ENCODE results near the gene SS18L1.

SS18L1 gene

DNA sequence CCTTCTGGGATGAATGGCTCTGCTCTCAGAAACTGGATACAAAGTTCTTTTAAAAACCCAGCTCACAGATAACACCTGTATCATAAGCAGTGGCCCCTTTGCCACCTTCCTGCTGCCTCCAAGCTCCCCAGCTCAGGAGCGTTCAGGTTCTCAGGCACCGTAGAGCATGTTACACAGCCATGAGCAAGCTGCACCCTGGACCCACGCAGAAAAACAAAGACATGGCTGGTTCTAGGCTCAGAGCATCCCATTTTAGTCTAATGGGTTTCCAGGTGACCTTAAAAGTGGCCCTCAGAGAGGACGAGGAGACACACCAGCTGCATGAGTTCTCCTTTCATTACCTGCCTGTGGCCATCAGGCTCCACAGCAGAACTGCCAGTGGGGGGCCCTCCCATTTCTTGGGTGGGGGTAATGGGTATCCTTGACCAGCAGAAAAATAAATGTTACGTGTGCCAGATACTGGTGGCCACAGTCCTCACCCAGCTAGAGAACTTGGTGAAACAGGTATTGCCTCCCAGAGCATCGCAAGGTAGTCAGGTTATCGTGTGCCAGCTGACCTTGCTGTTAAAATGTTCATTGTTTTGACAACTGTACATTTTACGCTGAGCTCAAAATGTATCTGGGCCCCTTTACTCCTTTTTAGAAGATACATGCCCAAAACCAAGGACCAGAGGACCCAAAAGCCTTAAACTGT, 7.8 kb upstream of the SS18L1 start:
- ATAC-seq: no peak
- TF ChIP-seq TCF4 (CRISPR knock-in tag; IDR thresholded peaks at IDR 0.05; ENCODE audit: borderline replicate concordance) (no peak), ISL1 (CRISPR knock-in tag; IDR thresholded peaks at IDR 0.05) (no peak), ZFP30 (CRISPR knock-in tag; IDR thresholded peaks at IDR 0.05) (no peak), ARNTL (CRISPR knock-in tag; IDR thresholded peaks at IDR 0.05; ENCODE audit: borderline replicate concordance, low read depth) (no peak), SNAI2 (CRISPR knock-in tag; IDR thresholded peaks at IDR 0.05) (no peak), ZNF8 (CRISPR knock-in tag; IDR thresholded peaks at IDR 0.05) (no peak), ESRRG (CRISPR knock-in tag; IDR thresholded peaks at IDR 0.05) (no peak), RARB (CRISPR knock-in tag; IDR thresholded peaks at IDR 0.05) (no peak), CSDC2 (CRISPR knock-in tag; IDR thresholded peaks at IDR 0.05) (no peak), GLIS3 (CRISPR knock-in tag; IDR thresholded peaks at IDR 0.05) (no peak), ZNF70 (CRISPR knock-in tag; IDR thresholded peaks at IDR 0.05) (no peak), BACH2 (CRISPR knock-in tag; IDR thresholded peaks at IDR 0.05; ENCODE audit: borderline replicate concordance) (no peak)
- TF ChIP-seq, protein P1, sequence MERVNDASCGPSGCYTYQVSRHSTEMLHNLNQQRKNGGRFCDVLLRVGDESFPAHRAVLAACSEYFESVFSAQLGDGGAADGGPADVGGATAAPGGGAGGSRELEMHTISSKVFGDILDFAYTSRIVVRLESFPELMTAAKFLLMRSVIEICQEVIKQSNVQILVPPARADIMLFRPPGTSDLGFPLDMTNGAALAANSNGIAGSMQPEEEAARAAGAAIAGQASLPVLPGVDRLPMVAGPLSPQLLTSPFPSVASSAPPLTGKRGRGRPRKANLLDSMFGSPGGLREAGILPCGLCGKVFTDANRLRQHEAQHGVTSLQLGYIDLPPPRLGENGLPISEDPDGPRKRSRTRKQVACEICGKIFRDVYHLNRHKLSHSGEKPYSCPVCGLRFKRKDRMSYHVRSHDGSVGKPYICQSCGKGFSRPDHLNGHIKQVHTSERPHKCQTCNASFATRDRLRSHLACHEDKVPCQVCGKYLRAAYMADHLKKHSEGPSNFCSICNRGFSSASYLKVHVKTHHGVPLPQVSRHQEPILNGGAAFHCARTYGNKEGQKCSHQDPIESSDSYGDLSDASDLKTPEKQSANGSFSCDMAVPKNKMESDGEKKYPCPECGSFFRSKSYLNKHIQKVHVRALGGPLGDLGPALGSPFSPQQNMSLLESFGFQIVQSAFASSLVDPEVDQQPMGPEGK (CRISPR knock-in tag; IDR thresholded peaks at IDR 0.05; ENCODE audit: borderline replicate concordance): no peak
- TF ChIP-seq, protein P2, sequence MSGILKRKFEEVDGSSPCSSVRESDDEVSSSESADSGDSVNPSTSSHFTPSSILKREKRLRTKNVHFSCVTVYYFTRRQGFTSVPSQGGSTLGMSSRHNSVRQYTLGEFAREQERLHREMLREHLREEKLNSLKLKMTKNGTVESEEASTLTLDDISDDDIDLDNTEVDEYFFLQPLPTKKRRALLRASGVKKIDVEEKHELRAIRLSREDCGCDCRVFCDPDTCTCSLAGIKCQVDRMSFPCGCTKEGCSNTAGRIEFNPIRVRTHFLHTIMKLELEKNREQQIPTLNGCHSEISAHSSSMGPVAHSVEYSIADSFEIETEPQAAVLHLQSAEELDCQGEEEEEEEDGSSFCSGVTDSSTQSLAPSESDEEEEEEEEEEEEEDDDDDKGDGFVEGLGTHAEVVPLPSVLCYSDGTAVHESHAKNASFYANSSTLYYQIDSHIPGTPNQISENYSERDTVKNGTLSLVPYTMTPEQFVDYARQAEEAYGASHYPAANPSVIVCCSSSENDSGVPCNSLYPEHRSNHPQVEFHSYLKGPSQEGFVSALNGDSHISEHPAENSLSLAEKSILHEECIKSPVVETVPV (CRISPR knock-in tag; IDR thresholded peaks at IDR 0.05): no peak
- TF ChIP-seq, protein P3, sequence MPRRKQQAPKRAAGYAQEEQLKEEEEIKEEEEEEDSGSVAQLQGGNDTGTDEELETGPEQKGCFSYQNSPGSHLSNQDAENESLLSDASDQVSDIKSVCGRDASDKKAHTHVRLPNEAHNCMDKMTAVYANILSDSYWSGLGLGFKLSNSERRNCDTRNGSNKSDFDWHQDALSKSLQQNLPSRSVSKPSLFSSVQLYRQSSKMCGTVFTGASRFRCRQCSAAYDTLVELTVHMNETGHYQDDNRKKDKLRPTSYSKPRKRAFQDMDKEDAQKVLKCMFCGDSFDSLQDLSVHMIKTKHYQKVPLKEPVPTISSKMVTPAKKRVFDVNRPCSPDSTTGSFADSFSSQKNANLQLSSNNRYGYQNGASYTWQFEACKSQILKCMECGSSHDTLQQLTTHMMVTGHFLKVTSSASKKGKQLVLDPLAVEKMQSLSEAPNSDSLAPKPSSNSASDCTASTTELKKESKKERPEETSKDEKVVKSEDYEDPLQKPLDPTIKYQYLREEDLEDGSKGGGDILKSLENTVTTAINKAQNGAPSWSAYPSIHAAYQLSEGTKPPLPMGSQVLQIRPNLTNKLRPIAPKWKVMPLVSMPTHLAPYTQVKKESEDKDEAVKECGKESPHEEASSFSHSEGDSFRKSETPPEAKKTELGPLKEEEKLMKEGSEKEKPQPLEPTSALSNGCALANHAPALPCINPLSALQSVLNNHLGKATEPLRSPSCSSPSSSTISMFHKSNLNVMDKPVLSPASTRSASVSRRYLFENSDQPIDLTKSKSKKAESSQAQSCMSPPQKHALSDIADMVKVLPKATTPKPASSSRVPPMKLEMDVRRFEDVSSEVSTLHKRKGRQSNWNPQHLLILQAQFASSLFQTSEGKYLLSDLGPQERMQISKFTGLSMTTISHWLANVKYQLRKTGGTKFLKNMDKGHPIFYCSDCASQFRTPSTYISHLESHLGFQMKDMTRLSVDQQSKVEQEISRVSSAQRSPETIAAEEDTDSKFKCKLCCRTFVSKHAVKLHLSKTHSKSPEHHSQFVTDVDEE (CRISPR knock-in tag; IDR thresholded peaks at IDR 0.05): no peak

DNA sequence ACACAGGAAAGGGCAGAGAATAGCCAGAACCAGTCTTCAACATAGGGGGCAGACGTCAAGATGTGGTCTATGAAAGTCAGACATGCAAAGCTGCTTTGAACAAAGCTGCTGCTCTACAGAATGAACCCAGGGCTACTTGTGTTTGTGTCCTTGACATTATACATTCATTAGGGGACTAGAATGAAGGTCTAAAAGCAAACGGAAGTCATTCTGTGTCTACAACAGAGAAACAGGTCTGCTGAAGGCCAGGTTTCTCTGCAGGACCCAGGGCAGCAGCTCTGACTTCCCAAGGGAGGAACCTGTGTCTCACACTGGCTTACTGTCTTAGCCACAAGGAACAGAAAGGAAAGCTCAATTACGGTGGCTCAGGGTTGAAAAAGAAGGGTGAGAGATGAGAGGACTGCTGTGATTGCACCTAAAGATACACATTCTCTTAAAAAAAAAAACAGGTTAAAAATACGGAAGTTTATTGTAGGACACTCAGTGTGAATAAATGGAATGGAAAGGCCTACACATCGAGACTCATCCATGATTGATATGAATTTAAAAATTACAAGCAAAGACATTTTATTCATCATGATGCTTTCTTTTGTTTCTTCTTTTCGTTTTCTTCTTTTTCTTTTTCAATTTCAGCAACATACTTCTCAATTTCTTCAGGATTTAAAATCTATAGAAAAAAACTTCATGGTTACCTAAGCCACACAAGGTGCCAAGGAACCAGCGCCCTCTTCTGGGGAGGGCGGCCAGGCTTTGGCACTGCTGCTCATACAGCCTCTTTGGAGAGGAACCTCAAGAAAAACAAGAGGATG, 7.1 kb upstream of the SS18L1 start:
- TF ChIP-seq CSDC2 (CRISPR knock-in tag; IDR thresholded peaks at IDR 0.05): no peak
- TF ChIP-seq TOX (CRISPR knock-in tag; IDR thresholded peaks at IDR 0.05; ENCODE audit: borderline replicate concordance): no peak
- TF ChIP-seq, protein P2 (CRISPR knock-in tag; IDR thresholded peaks at IDR 0.05): no peak
- TF ChIP-seq ZFP3 (CRISPR knock-in tag; IDR thresholded peaks at IDR 0.05): no peak
- no peak for TF ChIP-seq ARNTL (CRISPR knock-in tag; IDR thresholded peaks at IDR 0.05; ENCODE audit: borderline replicate concordance, low read depth)
- TF ChIP-seq TCF4 (CRISPR knock-in tag; IDR thresholded peaks at IDR 0.05; ENCODE audit: borderline replicate concordance): no peak
- no peak for TF ChIP-seq PPARA (CRISPR knock-in tag; IDR thresholded peaks at IDR 0.05; ENCODE audit: borderline replicate concordance)
- TF ChIP-seq, protein P4, sequence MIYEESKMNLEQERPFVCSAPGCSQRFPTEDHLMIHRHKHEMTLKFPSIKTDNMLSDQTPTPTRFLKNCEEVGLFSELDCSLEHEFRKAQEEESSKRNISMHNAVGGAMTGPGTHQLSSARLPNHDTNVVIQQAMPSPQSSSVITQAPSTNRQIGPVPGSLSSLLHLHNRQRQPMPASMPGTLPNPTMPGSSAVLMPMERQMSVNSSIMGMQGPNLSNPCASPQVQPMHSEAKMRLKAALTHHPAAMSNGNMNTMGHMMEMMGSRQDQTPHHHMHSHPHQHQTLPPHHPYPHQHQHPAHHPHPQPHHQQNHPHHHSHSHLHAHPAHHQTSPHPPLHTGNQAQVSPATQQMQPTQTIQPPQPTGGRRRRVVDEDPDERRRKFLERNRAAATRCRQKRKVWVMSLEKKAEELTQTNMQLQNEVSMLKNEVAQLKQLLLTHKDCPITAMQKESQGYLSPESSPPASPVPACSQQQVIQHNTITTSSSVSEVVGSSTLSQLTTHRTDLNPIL (CRISPR knock-in tag; IDR thresholded peaks at IDR 0.05; ENCODE audit: low read depth): no peak
- TF ChIP-seq, protein P1 (CRISPR knock-in tag; IDR thresholded peaks at IDR 0.05; ENCODE audit: borderline replicate concordance): no peak
- no peak for TF ChIP-seq SNAI2 (CRISPR knock-in tag; IDR thresholded peaks at IDR 0.05)
- peak; percentile 74 for ATAC-seq

Data from SK-N-SH treated with all-trans-retinoic acid at 6 μM for 48 hours (cell line).